NB4 (cell line): ENCODE data around the gene GSTO1.

Experiments used
- CTCF ChIP-seq: IDR thresholded peaks from one replicate; pipeline ENCODE4 v1.5.1; 2012; ENCODE audit warnings: low read depth, low read length
- POLR2A ChIP-seq: IDR thresholded peaks from 2 replicates; pipeline ENCODE4 v1.6.1; 2011; ENCODE audit warnings: mild to moderate bottlenecking; ENCODE audit not compliant: insufficient read length; ENCODE audit errors: extremely low read depth

GRCh38 chr10:104316321-104317099 lies 61.8 kb downstream of the GSTO1 start:
- TF ChIP-seq CTCF: no peak
- TF ChIP-seq POLR2A: no peak
